KG1 (cell line): ENCODE results near the gene HPS1.

Experiments used
- DNase-seq: peaks from one replicate; lab custom pipeline; 2025; lab: John Stamatoyannopoulos, UW

The HPS1 gene

GRCh38 chr10:98431016-98431415 is 15.7 kb downstream of the HPS1 start:
- no peak for DNase-seq

DNA sequence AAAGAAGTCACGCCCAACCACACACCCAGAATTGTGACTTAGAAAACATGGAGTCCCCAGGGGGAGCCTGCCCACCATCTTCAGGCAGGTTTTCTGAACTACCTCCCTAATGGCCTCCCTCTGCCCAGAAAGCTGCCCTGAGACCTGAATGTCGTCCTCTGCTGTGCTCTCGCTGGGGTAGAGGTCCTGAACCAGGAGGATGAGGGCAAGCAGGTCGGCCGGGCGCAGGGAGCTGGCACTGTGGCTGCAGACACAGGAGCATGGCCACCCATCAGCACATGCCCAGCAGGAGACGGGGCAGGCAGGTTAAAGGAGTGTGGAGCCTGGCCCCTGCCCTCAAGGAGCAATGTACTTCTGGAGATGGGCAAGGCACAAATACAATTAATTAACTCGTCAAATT is 16.3 kb downstream of the HPS1 start:
- DNase-seq = no peak

DNA sequence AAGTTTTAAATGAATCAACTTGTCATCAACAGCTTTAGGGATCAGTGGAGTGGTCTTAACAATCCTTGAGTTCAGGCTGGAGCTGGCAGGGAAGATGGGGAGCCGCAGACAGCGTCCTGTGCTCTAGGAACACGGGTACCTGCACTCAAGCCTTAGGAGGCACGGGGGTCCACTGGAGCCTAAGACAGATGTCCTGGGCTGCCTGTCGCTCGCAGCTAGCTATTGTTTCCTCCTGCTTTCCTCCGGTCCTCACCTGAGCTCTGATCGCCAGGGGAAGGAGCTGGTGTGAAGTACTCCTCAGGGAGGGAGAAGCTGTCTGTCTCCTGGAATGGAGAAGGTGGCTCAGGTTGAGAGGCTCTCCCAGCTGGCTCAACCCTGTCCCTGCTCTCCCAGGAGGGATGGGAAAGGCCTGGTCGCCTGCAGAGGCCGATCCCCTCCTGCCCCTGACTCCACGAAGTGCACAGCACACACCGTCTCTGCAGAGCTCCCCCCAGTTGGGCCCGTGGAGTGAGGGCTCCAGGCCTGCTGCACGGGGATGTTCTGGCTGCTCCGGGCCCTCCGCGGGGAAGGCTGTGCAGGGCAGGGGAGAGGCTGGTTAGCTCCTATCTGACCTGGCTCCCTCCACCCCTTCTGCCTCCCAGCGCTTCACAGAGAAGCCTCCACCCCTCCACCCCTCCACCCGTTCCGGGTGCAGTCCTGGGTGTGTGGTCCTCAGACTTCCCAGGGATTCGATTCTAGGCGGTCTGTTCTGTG is 17.2 kb downstream of the HPS1 start:
- no peak for DNase-seq

- no peak for DNase-seq
Observed at GRCh38 chr10:98427011-98427515, 19.7 kb downstream of the HPS1 start.

DNA sequence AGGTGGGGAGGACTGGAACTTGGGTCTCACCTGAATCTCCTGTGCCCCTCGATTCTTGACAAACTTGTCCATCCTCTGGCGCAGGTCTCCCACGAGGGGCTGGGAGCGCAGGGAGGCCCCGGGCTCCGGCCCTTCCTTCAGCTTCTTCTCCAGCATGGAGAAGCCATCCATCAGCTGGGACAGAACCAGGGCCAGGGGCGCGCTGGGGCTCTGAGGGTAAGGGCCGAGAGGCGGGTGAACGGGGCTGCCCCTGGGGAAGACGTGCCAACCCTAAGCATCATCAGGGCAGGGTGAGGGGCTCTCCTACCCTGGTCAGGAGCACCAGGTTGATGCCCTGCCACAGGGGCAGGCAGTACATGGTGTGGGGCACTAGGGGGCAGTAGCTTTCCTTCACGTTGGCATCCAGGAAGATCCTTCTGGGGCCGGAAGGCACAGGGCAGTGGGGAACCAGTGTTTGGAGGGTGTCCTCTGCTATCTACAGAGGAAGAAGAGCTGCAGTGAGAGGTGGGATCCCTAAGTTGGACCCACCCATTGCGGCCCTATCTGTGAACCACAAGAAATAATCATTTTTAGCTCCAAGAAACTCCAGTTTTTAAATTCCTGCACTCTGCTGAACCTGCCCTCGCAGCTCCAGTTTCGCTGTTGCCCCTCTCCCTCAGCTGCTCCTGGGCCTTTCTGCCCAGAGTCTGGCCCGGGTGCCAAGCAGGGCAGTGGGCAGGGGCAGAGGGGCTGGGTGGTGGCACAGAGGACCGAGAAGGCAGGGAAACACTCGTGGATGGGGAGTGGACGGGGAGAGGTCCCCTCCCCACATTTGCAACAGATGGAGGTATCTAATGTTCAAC is 21.0 kb downstream of the HPS1 start:
- DNase-seq = no peak

GRCh38 chr10:98424295-98425254 is 22.2 kb downstream of the HPS1 start:
- DNase-seq = no peak

DNA sequence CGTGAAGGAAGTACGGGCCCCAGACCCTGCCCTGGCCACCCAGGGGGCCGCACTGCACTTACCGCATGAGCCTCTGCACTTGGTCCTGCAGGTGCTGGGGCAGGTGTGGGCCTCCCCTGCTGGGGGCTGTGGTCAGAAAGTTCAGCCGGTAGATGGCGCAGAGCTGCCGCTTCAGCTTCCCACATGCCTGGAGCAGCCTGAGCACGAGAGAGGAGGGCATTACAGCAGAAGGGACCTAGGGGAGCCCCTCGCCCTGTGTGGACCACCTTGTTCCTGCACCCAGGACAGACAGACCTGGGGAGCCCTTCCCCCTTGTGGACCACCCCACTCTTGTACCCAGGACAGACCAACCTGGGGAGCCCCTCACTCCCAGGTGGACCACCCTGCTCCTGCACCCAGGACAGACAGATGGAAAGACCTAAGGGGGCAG is 23.0 kb downstream of the HPS1 start:
- DNase-seq = no peak

- DNase-seq = no peak
Observed at GRCh38 chr10:98422182-98422581, 24.6 kb downstream of the HPS1 start.

DNA sequence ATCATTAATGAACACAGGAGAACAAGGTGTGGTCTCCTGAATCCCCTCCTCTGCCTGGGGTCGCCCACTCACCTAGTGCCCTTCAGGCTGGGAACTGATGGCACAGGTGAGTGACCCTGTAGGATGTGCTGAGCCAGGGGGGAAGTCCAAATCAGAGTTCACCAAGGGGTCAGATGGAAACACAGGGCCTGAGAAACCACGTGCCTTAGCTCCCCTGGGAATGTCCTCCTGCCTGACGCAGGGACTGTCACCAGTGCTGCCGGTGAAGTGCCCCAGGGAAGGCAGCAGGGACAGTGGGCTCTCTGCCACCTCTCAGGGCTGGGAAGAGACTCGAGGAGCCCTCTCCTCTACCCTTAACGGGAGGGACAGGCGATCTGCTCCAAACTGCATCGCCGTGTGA is 25.9 kb downstream of the HPS1 start:
- DNase-seq = no peak

- no peak for DNase-seq
Observed at GRCh38 chr10:98419469-98420261, 27.1 kb downstream of the HPS1 start.

DNA sequence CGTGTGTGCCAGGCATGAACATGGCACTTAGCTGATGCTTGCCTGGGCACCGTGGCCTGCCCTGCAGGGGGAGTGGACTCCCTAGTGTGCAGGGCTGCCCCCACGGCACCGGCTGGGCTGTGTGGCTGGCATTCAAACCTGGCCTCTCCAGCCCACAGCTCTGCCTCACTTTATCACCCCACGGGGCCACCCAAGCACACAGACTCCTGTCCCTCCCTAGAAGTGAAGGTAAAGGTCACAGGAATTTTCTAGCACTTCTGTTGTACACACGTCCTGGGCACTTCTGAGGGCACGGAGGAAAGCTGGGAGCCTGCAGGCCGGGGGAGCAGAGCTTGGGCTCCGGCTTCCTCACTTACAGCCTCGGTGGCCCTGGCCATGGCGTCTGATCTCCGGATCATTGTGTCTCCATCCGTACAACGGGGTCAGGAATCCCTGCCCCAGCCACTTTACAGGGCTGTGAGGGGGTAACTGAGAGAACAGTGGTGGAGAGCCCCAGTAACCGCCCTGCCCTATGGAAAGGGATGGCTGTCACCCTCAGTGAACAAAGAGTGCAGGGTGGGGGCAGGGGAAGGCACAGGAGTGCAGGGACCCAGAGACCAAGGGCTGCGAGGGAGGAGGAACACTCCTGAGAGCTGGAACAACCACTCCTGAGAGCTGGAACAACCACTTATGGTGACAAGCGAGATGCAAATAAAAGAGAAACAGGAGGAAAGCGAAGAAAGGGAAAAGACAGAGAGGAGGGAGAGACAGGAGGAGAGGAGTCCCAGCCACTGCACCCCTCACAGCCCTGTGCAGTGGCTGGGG is 27.9 kb downstream of the HPS1 start:
- DNase-seq = no peak

DNA sequence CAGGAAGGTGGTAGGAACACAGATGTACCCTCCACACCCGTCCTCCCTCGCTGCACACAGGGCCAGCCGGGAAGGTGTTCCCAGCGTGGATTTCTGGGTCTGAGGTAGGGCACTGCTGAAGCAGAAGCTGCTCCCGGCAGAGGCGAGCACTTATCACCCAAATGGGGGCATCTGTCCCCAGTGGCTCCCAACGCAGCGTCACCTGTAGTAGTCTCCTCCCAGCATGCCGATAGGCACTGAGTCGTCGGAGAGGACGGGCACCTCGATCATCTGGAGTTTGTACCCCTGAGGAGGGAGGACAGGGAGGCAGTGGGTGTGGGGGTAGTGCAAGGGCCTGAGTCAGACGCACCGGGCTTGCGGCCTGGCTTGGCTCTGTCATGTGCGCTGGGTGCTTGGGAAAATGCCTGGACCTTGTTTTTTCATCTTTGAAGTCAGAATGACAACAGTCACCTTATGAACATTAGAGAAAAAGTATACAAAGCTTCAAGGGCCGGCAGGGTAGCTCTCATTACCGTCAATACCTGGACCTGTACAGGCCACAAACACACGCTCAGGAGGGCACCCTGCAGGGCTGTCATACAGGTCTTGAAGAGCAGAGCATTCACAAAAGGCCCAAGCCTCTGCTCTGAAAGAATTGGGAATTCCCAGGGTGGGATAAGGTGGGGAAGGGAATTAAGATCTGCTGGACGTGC is 28.6 kb downstream of the HPS1 start:
- DNase-seq = no peak

- DNase-seq = no peak
Observed at GRCh38 chr10:98417481-98417959, 29.2 kb downstream of the HPS1 start.

GRCh38 chr10:98416606-98417388 is 29.9 kb downstream of the HPS1 start:
- no peak for DNase-seq

- no peak for DNase-seq
Observed at GRCh38 chr10:98415731-98416119, 31.0 kb downstream of the HPS1 start.

GRCh38 chr10:98414932-98415730 is 31.6 kb downstream of the HPS1 start, which contains the start of gene PYROXD2:
Gene PYROXD2, minus strand, starts transcription at chr10:98415182. Its CDS starts 47 bp downstream, at chr10:98415135.
- DNase-seq = peak; percentile 49

DNA sequence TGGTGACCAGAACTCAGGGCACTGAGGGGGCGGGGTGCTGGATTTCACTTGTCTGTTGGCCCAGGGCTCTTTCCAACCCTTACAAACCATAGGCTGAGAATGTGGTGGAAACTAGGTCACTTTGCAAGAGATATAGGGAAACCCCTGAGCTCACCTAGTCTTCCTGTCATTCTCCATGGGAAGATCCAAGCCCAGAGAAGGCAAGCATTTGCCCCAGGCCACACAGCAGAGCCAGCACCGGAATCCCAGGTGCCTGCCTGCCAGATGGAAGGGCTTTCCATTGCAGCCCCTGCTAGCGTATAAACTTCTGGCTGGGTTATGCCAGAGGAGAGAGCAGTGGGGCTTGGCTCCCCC is 32.2 kb downstream of the HPS1 start:
- DNase-seq = no peak

DNA sequence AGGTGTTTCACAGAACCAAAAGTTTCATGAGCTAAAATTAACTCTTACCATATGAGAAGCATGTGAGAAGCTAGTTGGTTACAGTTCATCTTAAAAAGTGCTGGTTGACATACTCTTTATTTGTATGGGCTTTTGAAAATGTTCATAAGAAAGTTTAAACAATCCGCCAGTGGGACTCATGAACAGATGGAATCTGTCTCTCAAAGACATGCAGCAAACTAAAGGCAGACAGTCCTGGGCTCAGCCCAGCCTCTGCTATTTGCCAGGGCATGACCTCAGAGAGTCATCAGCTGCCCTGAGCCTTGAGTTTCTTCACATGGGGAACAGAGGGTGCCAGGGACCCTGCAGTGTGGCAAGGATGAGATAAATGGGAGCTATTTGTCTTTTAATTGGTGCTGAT is 35.0 kb downstream of the HPS1 start:
- no peak for DNase-seq
